Liver (tissue), 3 donors: Measurements from ENCODE around the gene PLTP.

Experiments
- CTCF ChIP-seq: fragments of 150-350 bp; IDR thresholded peaks from 2 replicates; pipeline ENCODE4 v1.5.1; 2017; ENCODE audit warnings: improper control_type of control experiment, low read depth, low read length; ENCODE audit not compliant: missing input control
- RAD21 ChIP-seq, 2 donors: IDR thresholded peaks; 2 replicates each; pipeline ENCODE4 v1.6.1; 2016; ENCODE audit warnings: antibody characterized with exemption in 2 of 2, mild to moderate bottlenecking in 2 of 2
- TAF1 ChIP-seq: conservative IDR thresholded peaks from 2 replicates; pipeline ENCODE4 v1.6.1; 2016; ENCODE audit warnings: antibody characterized with exemption, mild to moderate bottlenecking
- YY1 ChIP-seq: IDR thresholded peaks from 2 replicates; pipeline ENCODE4 v1.6.1; 2016; ENCODE audit warnings: antibody characterized with exemption, mild to moderate bottlenecking
- donor health status: healthy.
- donor health status: healthy.

DNA sequence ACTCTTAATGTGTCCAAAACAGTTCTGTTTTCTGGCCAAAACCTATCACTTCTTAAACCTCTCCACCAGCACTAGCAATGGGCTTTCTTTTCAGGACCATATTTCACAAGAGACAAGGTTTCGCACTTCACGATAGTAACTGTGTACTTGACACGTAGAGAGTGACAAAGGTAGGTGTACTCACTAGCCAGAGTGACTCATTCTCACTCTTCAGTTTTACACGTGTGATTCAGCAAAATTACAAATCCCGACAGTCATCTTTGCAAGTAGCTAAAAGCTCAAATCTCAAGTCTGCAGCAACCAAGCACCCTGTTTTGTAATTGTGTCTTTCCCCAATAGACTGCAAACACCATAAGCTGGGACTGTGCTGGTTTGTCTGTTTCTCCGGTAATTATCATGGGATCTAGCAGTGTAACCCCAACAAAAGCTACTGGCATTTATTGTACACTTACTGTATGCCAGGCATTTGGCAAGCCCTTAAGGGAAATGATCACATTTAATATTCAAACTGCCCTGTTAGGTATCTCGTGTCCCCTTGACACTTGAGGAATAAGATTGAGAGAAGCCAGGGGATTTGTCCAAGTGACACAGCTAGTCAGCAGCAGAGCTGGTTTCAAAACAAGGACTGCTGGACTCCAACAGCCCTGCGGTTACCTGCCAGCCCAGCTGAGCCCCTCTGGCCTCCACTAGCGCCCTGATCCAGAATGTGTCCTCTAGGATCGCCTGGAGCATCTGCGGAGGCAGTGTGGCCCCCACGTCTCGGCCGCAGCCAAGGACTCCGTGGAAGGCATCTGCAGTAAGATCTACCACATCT, 32.4 kb upstream of the PLTP start:
- TF ChIP-seq CTCF (no peak), YY1 (no peak), TAF1 (no peak), RAD21 (IDR thresholded peaks at IDR 0.05) (no peak)
